Peyer's patch (tissue), 4 donors: ENCODE results near the gene GID8.

Experiments used
- POLR2A ChIP-seq, 2 donors: fragments of 450-650 bp; IDR thresholded peaks; one replicate each; pipeline ENCODE4 v1.5.1; 2017; ENCODE audit warnings: antibody characterized with exemption in 2 of 2, mild to moderate bottlenecking in 2 of 2, moderate library complexity in 2 of 2
- TF ChIP-seq, protein P1 (sequence below), 6 experiments: fragments of 450-650 bp in 4 of 6; fragments of 200-600 bp in 2 of 6; sonication (generic) in 1 of 6; IDR thresholded peaks; one replicate each; pipeline ENCODE4 v1.5.1; 2017 to 2019; ENCODE audit warnings: antibody characterized with exemption in 6 of 6, mild to moderate bottlenecking in 3 of 6, moderate library complexity in 1 of 6

DNA sequence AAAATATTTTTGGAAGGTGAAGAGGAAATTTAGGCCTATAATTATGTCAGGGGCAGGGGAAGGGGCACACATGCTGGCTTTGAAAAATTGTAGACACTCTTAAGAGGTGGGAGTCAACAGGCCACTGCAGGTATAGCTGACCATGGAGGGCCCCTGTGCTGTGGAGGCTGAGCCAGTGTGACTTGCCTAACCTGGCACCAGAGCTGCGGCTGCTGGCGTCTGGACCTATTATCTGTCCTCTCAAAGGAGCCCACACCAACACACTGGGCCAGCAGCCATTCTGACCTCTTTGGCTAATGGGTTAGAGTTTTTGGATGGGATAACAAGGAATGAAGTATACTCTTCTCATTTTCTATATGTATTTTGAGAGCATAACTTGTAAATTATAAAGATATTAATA lies 4.5 kb downstream of the GID8 start:
- TF ChIP-seq, protein P1, sequence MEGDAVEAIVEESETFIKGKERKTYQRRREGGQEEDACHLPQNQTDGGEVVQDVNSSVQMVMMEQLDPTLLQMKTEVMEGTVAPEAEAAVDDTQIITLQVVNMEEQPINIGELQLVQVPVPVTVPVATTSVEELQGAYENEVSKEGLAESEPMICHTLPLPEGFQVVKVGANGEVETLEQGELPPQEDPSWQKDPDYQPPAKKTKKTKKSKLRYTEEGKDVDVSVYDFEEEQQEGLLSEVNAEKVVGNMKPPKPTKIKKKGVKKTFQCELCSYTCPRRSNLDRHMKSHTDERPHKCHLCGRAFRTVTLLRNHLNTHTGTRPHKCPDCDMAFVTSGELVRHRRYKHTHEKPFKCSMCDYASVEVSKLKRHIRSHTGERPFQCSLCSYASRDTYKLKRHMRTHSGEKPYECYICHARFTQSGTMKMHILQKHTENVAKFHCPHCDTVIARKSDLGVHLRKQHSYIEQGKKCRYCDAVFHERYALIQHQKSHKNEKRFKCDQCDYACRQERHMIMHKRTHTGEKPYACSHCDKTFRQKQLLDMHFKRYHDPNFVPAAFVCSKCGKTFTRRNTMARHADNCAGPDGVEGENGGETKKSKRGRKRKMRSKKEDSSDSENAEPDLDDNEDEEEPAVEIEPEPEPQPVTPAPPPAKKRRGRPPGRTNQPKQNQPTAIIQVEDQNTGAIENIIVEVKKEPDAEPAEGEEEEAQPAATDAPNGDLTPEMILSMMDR (IDR thresholded peaks at IDR 0.05): no peak
- TF ChIP-seq POLR2A (IDR thresholded peaks at IDR 0.05): no peak
